HG02642 (cell line): ENCODE data around the gene MROH7.

Experiments
- ATAC-seq: cut with Tn5 transposase; IDR thresholded peaks from one replicate; pipeline ENCODE4 v1.9.1; 2021; ENCODE audit warnings: mild to moderate bottlenecking; ENCODE audit not compliant: unreplicated experiment, poor library complexity

MROH7 gene

GRCh38 chr1:54716299-54717047 lies 74.9 kb downstream of the MROH7 start:
- no peak for ATAC-seq

- ATAC-seq: no peak
These were observed 80.1 kb downstream of the MROH7 start for GRCh38 chr1:54721719-54722118.

- ATAC-seq: no peak
These were observed 82.4 kb downstream of the MROH7 start for GRCh38 chr1:54723985-54724384.

- ATAC-seq: no peak
These were observed 83.2 kb downstream of the MROH7 start for GRCh38 chr1:54724771-54725170.

- no peak for ATAC-seq
These were observed 86.4 kb downstream of the MROH7 start for GRCh38 chr1:54728027-54728426.

GRCh38 chr1:54736685-54737084 lies 95.1 kb downstream of the MROH7 start:
- ATAC-seq: no peak

GRCh38 chr1:54738244-54738643 lies 96.7 kb downstream of the MROH7 start:
- ATAC-seq: no peak

- no peak for ATAC-seq
These were observed 99.9 kb downstream of the MROH7 start for GRCh38 chr1:54741531-54741930.

GRCh38 chr1:54742282-54742681 lies 100.7 kb downstream of the MROH7 start:
- no peak for ATAC-seq

GRCh38 chr1:54743416-54744226 lies 102.0 kb downstream of the MROH7 start:
- ATAC-seq: no peak

GRCh38 chr1:54744696-54745095 lies 103.1 kb downstream of the MROH7 start:
- no peak for ATAC-seq

- no peak for ATAC-seq
These were observed 103.7 kb downstream of the MROH7 start for GRCh38 chr1:54745274-54745673.

- no peak for ATAC-seq
These were observed 104.3 kb downstream of the MROH7 start for GRCh38 chr1:54745864-54746263.

- no peak for ATAC-seq
These were observed 106.7 kb downstream of the MROH7 start for GRCh38 chr1:54748094-54748835.

GRCh38 chr1:54750596-54750995 lies 109.0 kb downstream of the MROH7 start:
- ATAC-seq: no peak

- no peak for ATAC-seq
These were observed 109.8 kb downstream of the MROH7 start for GRCh38 chr1:54751426-54751825.

- ATAC-seq: no peak
These were observed 112.5 kb downstream of the MROH7 start for GRCh38 chr1:54754045-54754444.

GRCh38 chr1:54754486-54755285 lies 113.1 kb downstream of the MROH7 start:
- ATAC-seq: no peak

- ATAC-seq: no peak
These were observed 116.2 kb downstream of the MROH7 start for GRCh38 chr1:54757833-54758232.

GRCh38 chr1:54758678-54759348 lies 117.2 kb downstream of the MROH7 start:
- no peak for ATAC-seq
